ENCODE measurements around the gene SPOPL. TPM values are rescaled to one million over a fixed set of nuclear protein-coding genes. Genes with fewer than 3 reads are reported as not detected.

The SPOPL gene
- total and polyA plus RNA-seq, 9 of the 15 experiments (the other 6 are each of a cell fraction or from before 2014, with no cell fraction given), result 0.53 to 6.1 (median 4.1) TPM

GRCh38 chr2:138470941-138471340 is 30.6 kb upstream of the SPOPL start (continued):
- TF ChIP-seq ZNF134 (CRISPR knock-in tag; conservative IDR thresholded peaks at IDR 0.05), result no peak
- TF ChIP-seq U2AF2 (optimal IDR thresholded peaks at IDR 0.05; ENCODE audit: low read depth, low read length), result no peak
- no peak for TF ChIP-seq BRD4 (IDR thresholded peaks at IDR 0.05)

GRCh38 chr2:138474100-138474825 is 27.3 kb upstream of the SPOPL start:
- peak overlapping the region in 1 of 2 experiments; percentile 35; a peak in 1 of 4 replicates for H3K9ac ChIP-seq (ENCODE audit: insufficient read depth in 1 of 2, low read depth in 2 of 2, low read length in 2 of 2)
- ATAC-seq (peak; percentile 84), FAIRE-seq (peak; percentile 68)
- no peak for TF ChIP-seq RBM39 (optimal IDR thresholded peaks at IDR 0.05; ENCODE audit: low read depth, low read length)
- TF ChIP-seq MAZ (CRISPR knock-in tag; conservative IDR thresholded peaks at IDR 0.05 in 1 of 2, IDR thresholded peaks at IDR 0.05 in 1 of 2), result no peak
- TF ChIP-seq STAT5A (IDR thresholded peaks at IDR 0.05; ENCODE audit: borderline replicate concordance, low read length), result peak; percentile 16; the same call in 1 of the 2 replicates
- peak; percentile 78 for TF ChIP-seq TEAD4 (IDR thresholded peaks at IDR 0.05; ENCODE audit: low read length)
- no peak for TF ChIP-seq TEAD4 (CRISPR knock-in tag; IDR thresholded peaks at IDR 0.05; ENCODE audit: borderline replicate concordance)
- peak; percentile 54; the same call in 1 of the 2 replicates for TF ChIP-seq EP300 (IDR thresholded peaks at IDR 0.05; ENCODE audit: low read length)
- TF ChIP-seq ZNF24 (IDR thresholded peaks at IDR 0.05), result peak; percentile 50; the same call in 1 of the 2 replicates
- no peak for TF ChIP-seq NFRKB (IDR thresholded peaks at IDR 0.05; ENCODE audit: low read depth)
- no peak for TF ChIP-seq ZNF347 (CRISPR knock-in tag; IDR thresholded peaks at IDR 0.05; ENCODE audit: low read depth)
- no peak for TF ChIP-seq CEBPZ (IDR thresholded peaks at IDR 0.05; ENCODE audit: borderline replicate concordance, low read depth, low read length)
- 0 out of 2 replicates have a peak, but pooled peaks have one; percentile 55 for TF ChIP-seq ARID3A (IDR thresholded peaks at IDR 0.05; ENCODE audit: borderline replicate concordance, low read depth, low read length)
- TF ChIP-seq FOXJ2 (tag; IDR thresholded peaks at IDR 0.05), result no peak
- TF ChIP-seq ZNF316 (IDR thresholded peaks at IDR 0.05), result peak; percentile 63
- TF ChIP-seq GATAD2B (IDR thresholded peaks at IDR 0.05; ENCODE audit: borderline replicate concordance), result 0 out of 2 replicates have a peak, but pooled peaks have one; percentile 45

More at GRCh38 chr2:138474100-138474825, 27.3 kb upstream of the SPOPL start:
- 0% methylated on average over 4 of the region's 4 CpGs for WGBS (ENCODE audit: insufficient coverage, low coverage, missing lambda C conversion rate)
- CTCF ChIA-PET (ENCODE audit: low intra/inter-chr PET ratio), result no interaction called here
- in situ Hi-C loops (cut with MboI) (no loop called here), intact Hi-C loops (cut with micrococcal nuclease) (loop anchor here (10.0 kb wide), 4 partner anchors 181 to 351 kb away; partner anchors contain the start of gene NXPH2)
- DNase-seq (ENCODE audit: extremely low read depth in 1 of 4, low spot score in 3 of 4), result peak in 2 of 4 experiments; percentile 45 to 72
- Histone ChIP-seq H2AFZ (ENCODE audit: low read depth, low read length) (peak overlapping the region; percentile 67), H3K4me3 (no peak overlapping the region), H3K27ac (ENCODE audit: extremely low read depth, low read depth, low read length) (peak overlapping the region; percentile 62), H3K27me3 (ENCODE audit: control insufficient read depth in 2 of 2, insufficient read depth in 2 of 2, low read length in 2 of 2) (no peaks in the 10 kb centered on the region), H4K20me1 (replicated peaks; ENCODE audit: control insufficient read depth, insufficient read depth, low read length) (no peaks in the 10 kb centered on the region), H3K9me3 (replicated peaks; ENCODE audit: control insufficient read depth, insufficient read depth, low read depth, low read length) (no peaks in the 10 kb centered on the region; the same call in 1 of the 2 replicates), H3K4me1 (replicated peaks in 1 of 2; ENCODE audit: control insufficient read depth in 2 of 2, insufficient read depth in 2 of 2, low read length in 2 of 2) (peaks cover 6 to 19% of the 10 kb centered on the region in 2 experiments), H3K79me2 (ENCODE audit: control insufficient read depth, insufficient read depth, low read length) (no peaks in the 10 kb centered on the region), H3K4me2 (ENCODE audit: insufficient read depth, low read length) (peak overlapping the region; percentile 44), H3K9me1 (ENCODE audit: control insufficient read depth, insufficient read depth, low read length) (no peaks in the 10 kb centered on the region), H3K36me3 (ENCODE audit: control insufficient read depth, insufficient read depth, low read length) (no peaks in the 10 kb centered on the region)
- BruUV-seq (replicated peaks), result no TSS peak
- POLR2A ChIA-PET, result interaction anchor here (0.6 to 1.4 kb wide), 4 partner anchors 12 to 98 kb away, joined by 3 to 6 read pairs (median 4); no protein-coding TSS in a partner anchor
